Measurements from ENCODE around the gene NCOA7. TPM values are rescaled to one million over a fixed set of nuclear protein-coding genes. Genes with fewer than 3 reads are reported as not detected.

The NCOA7 gene
- total RNA-seq, 1 experiment from 2014 or later = 14.4 TPM

DNA sequence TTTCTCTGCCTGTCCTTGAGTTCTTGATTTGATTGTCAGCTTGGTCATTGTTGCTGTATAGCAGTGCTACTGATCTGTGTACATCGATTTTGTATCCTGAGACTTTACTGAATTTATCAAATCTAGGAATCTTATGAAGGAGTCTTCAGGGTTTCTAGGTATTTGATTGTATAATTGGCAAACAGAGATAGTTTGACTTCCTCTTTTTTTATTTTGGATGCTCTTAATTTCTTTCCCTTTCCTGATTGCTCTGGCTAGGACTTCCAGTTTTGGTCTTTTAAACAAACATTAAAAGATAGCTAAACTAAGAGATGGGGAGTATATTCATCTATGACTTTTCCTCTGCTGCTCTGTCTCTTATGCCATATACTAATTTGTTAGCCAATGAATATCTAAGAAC is 62.4 kb downstream of the NCOA7 start (continued):
- TF ChIP-seq, protein P1, sequence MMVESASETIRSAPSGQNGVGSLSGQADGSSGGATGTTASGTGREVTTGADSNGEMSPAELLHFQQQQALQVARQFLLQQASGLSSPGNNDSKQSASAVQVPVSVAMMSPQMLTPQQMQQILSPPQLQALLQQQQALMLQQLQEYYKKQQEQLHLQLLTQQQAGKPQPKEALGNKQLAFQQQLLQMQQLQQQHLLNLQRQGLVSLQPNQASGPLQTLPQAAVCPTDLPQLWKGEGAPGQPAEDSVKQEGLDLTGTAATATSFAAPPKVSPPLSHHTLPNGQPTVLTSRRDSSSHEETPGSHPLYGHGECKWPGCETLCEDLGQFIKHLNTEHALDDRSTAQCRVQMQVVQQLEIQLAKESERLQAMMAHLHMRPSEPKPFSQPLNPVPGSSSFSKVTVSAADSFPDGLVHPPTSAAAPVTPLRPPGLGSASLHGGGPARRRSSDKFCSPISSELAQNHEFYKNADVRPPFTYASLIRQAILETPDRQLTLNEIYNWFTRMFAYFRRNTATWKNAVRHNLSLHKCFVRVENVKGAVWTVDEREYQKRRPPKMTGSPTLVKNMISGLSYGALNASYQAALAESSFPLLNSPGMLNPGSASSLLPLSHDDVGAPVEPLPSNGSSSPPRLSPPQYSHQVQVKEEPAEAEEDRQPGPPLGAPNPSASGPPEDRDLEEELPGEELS (CRISPR knock-in tag; IDR thresholded peaks at IDR 0.05) = no peak
- no peak for TF ChIP-seq ZNF219 (CRISPR knock-in tag; IDR thresholded peaks at IDR 0.05; ENCODE audit: borderline replicate concordance)
- TF ChIP-seq GTF2I (CRISPR knock-in tag; conservative IDR thresholded peaks at IDR 0.05) = no peak
- TF ChIP-seq ZNF317 (CRISPR knock-in tag; IDR thresholded peaks at IDR 0.05; ENCODE audit: borderline replicate concordance, low read depth) = no peak
- no peak for TF ChIP-seq ZNF396 (CRISPR knock-in tag; IDR thresholded peaks at IDR 0.05; ENCODE audit: borderline replicate concordance)
- no peak for TF ChIP-seq CREM (CRISPR knock-in tag; IDR thresholded peaks at IDR 0.05)
- no peak for TF ChIP-seq ATF1 (CRISPR knock-in tag; IDR thresholded peaks at IDR 0.05)
- no peak for TF ChIP-seq SMAD4 (CRISPR knock-in tag; IDR thresholded peaks at IDR 0.05)
- TF ChIP-seq ELF4 (CRISPR knock-in tag; IDR thresholded peaks at IDR 0.05; ENCODE audit: low read depth) = no peak
- no peak for TF ChIP-seq PRRX2 (CRISPR knock-in tag; IDR thresholded peaks at IDR 0.05)
- no peak for TF ChIP-seq EMX1 (CRISPR knock-in tag; IDR thresholded peaks at IDR 0.05)

DNA sequence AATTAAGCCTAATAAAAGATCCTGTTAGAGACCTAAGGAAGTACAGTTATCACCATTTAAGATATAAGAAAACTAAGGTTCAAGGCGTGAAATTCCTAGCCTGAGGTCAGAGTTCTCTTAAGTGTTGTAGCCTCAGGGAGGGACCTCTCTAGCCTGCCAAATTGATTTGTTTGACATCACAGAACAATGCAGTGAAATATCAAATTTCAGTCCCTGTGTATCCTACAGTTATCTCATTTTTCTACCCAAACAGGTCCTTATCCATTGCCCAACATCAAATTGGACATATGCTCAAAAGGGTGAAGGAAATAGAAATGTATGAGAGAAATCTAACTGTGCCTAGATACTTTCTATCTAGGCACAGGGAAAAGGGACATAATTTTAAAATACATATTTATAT is 63.0 kb downstream of the NCOA7 start:
- DNase-seq (ENCODE audit: low spot score) = no peak
- Mint-ChIP-seq H3K4me3 (no peak overlapping the region), H3K27me3 (ENCODE audit: low read depth) (no peaks in the 10 kb centered on the region), H3K4me1 (peaks cover under 1% of the 10 kb centered on the region; the same call in 1 of the 2 replicates), H3K27ac (no peak overlapping the region), H3K36me3 (no peaks in the 10 kb centered on the region), H3K9me3 (peaks cover 11% of the 10 kb centered on the region)
- ChIA-PET CTCF (no interaction called here), POLR2A (no interaction called here)
- TF ChIP-seq CBFB (CRISPR knock-in tag; IDR thresholded peaks at IDR 0.05; ENCODE audit: low read depth) (no peak), ZNF416 (CRISPR knock-in tag; IDR thresholded peaks at IDR 0.05) (no peak)
- TF ChIP-seq, protein P2, sequence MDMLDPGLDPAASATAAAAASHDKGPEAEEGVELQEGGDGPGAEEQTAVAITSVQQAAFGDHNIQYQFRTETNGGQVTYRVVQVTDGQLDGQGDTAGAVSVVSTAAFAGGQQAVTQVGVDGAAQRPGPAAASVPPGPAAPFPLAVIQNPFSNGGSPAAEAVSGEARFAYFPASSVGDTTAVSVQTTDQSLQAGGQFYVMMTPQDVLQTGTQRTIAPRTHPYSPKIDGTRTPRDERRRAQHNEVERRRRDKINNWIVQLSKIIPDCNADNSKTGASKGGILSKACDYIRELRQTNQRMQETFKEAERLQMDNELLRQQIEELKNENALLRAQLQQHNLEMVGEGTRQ (CRISPR knock-in tag; IDR thresholded peaks at IDR 0.05) = no peak
- ATAC-seq = no peak

DNA sequence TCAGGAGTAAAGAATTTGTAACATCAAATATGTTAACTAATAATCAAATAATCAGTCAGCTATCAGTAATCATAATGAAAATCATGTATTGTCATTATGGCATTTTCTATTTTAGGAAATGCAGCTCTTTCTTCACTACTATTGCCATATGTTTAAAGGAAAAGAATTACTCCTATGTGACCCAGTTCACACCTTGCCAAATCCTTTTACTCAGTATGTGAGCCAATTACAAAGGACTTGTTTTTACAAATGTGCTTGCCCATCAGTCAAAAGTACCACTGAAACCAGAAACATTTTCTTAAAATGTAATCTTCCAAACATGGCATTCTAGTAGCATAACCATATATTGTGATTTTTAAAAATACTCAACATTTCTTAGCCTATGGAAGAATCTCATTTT is 63.6 kb downstream of the NCOA7 start:
- H3K36me3 Mint-ChIP-seq = no peaks in the 10 kb centered on the region
- DNase-seq (ENCODE audit: low spot score) (no peak), ATAC-seq (no peak)
- ChIA-PET POLR2A (no interaction called here), CTCF (no interaction called here)
- H3K27me3 Mint-ChIP-seq (ENCODE audit: low read depth) = no peaks in the 10 kb centered on the region
- TF ChIP-seq, protein P3, sequence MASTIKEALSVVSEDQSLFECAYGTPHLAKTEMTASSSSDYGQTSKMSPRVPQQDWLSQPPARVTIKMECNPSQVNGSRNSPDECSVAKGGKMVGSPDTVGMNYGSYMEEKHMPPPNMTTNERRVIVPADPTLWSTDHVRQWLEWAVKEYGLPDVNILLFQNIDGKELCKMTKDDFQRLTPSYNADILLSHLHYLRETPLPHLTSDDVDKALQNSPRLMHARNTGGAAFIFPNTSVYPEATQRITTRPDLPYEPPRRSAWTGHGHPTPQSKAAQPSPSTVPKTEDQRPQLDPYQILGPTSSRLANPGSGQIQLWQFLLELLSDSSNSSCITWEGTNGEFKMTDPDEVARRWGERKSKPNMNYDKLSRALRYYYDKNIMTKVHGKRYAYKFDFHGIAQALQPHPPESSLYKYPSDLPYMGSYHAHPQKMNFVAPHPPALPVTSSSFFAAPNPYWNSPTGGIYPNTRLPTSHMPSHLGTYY (CRISPR knock-in tag; IDR thresholded peaks at IDR 0.05) = no peak
- TF ChIP-seq OVOL2 (CRISPR knock-in tag; IDR thresholded peaks at IDR 0.05; ENCODE audit: borderline replicate concordance) (no peak), SMAD3 (CRISPR knock-in tag; IDR thresholded peaks at IDR 0.05; ENCODE audit: borderline replicate concordance) (no peak), RORB (CRISPR knock-in tag; IDR thresholded peaks at IDR 0.05) (no peak)
- TF ChIP-seq, protein P4, sequence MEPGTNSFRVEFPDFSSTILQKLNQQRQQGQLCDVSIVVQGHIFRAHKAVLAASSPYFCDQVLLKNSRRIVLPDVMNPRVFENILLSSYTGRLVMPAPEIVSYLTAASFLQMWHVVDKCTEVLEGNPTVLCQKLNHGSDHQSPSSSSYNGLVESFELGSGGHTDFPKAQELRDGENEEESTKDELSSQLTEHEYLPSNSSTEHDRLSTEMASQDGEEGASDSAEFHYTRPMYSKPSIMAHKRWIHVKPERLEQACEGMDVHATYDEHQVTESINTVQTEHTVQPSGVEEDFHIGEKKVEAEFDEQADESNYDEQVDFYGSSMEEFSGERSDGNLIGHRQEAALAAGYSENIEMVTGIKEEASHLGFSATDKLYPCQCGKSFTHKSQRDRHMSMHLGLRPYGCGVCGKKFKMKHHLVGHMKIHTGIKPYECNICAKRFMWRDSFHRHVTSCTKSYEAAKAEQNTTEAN (CRISPR knock-in tag; IDR thresholded peaks at IDR 0.05) = no peak
- TF ChIP-seq, protein P5, sequence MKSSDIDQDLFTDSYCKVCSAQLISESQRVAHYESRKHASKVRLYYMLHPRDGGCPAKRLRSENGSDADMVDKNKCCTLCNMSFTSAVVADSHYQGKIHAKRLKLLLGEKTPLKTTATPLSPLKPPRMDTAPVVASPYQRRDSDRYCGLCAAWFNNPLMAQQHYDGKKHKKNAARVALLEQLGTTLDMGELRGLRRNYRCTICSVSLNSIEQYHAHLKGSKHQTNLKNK (CRISPR knock-in tag; IDR thresholded peaks at IDR 0.05) = no peak
- H3K4me3 Mint-ChIP-seq = no peak overlapping the region
- peaks cover 11% of the 10 kb centered on the region for H3K9me3 Mint-ChIP-seq
- peaks cover 2% of the 10 kb centered on the region; the same call in 1 of the 2 replicates for H3K4me1 Mint-ChIP-seq
- no peak overlapping the region for H3K27ac Mint-ChIP-seq
